CD1c-positive myeloid dendritic cell (primary cell): ENCODE results near the gene CPPED1.

Source experiments
- DNase-seq: peaks from one replicate; pipeline ENCODE4 v3.0.0-alpha.2; 2016; ENCODE audit errors: extremely low spot score

The CPPED1 gene

GRCh38 chr16:12737563-12737962 is 66.1 kb downstream of the CPPED1 start:
- DNase-seq: no peak

GRCh38 chr16:12735805-12736204 is 67.9 kb downstream of the CPPED1 start:
- no peak for DNase-seq

- no peak for DNase-seq
These were observed 71.1 kb downstream of the CPPED1 start for GRCh38 chr16:12732600-12732999.

- DNase-seq: no peak
These were observed 74.2 kb downstream of the CPPED1 start for GRCh38 chr16:12729448-12729847.

DNA sequence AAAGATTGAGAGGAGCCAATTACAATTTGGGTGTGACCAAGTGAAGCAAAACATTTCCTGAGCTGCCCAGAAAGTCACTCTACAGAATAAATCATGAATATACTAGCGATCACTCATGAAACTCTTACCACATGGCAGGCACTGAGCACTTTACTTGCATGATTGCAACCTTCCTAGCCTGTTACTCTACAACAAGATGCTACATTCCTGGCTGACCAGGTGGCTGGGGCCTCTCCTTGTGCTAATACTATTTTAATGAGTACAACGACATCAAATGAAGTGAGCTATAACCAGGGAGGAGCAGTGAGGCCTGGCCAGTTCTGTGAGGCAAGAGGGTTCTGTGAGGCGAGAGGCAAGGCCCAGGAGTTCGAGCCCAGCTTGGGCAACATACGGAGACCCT is 75.2 kb downstream of the CPPED1 start:
- no peak for DNase-seq

DNA sequence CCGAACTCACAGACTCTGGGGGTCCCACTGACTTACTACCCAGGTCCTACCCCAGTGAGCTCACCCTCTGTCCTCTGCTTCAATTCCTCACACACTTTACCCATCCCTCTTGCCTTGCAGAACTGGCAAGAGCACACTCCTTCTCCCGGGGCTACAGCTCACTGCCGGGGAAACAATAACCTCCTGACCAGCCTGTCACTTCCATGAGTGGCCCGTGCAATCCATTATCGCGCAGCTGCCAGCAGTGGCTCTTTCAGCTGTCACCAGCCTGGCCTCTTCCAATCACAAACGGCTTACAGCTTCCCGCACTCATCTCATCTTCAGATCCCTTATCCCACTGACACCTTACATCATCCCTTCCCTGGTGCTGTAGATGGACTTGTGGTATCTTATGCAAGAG is 79.5 kb downstream of the CPPED1 start:
- no peak for DNase-seq

DNA sequence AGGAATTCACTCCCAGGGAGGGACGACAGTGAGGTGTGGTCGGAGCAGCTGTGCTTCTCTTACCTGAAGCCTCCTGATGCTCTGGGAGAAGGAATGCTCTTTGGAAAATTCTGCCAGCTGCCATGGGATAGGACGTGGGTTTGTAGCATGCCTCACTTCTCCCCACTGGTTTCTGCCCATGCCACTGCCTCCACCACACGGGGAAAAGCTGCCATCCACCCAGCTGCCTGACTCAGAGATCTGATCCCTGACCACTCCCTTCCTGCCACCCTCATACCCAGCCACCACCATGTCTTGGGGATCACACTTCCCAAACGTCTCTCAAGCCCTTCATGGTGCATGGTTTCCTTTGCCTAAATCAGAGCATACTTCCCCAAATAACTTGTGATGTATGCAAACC is 80.0 kb downstream of the CPPED1 start:
- DNase-seq: peak; percentile 1

- DNase-seq: no peak
These were observed 81.8 kb downstream of the CPPED1 start for GRCh38 chr16:12721841-12722421.

- DNase-seq: no peak
These were observed 83.7 kb downstream of the CPPED1 start for GRCh38 chr16:12719972-12720371.

DNA sequence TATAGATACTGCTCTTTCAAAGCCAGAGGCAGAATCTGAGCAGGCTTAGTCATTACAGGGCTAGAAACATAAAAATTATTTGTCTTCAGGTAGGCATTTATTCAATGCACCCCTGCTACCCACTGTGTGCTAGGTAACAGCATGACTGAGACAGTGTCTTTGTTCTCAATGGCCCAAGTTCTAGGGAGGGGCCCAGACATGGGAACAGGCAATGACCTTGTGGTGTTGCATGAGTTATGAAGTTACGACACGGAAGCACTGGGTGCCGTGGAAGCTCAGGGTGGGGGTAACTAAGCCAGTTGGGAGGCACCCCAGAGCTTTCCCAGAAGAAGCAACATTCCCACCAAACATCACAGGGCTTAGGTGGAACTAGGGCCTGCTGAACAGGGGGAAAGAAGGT is 87.0 kb downstream of the CPPED1 start:
- no peak for DNase-seq

- DNase-seq: no peak
These were observed 93.9 kb downstream of the CPPED1 start for GRCh38 chr16:12709807-12710206.

DNA sequence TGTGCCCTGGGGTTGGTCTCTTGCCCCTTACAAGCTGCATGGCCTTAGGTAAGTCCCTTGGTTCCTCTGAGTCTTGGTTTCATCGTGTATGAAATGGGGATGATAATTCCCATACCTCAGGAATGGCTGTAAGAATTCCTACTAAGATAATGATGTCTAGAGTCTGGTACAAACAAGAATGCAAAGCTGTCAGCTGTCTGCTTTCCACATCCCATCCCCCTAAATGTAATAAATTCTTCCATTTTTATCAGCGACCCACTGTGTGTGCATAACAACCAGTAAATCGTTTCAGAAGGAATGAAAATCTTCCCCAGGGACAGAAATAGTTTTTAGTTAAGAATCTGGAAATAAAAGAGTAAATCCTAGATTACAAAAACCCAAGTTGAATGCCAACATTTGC is 95.4 kb downstream of the CPPED1 start:
- no peak for DNase-seq

- no peak for DNase-seq
These were observed 97.1 kb downstream of the CPPED1 start for GRCh38 chr16:12706628-12707027.

- no peak for DNase-seq
These were observed 99.1 kb downstream of the CPPED1 start for GRCh38 chr16:12704492-12705111.

DNA sequence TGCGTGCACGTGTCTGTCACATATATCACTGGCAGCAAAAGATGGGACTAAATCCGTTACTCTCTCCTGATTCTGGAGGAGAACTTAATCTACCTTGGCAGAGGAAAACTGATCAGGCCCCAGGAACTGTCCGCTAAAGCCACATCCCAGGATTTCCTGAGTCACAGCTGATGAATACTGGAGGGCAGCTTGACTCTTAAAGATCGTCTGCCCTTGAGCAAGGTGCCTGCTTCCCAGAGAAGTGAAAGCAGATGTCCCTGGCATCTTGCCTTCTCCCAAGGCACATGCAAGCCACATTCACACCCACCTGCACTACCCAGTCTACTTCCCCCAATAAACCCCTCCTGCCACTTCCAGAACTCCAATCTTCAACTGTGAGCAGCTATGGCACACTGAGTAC is 99.8 kb downstream of the CPPED1 start:
- DNase-seq: no peak

DNA sequence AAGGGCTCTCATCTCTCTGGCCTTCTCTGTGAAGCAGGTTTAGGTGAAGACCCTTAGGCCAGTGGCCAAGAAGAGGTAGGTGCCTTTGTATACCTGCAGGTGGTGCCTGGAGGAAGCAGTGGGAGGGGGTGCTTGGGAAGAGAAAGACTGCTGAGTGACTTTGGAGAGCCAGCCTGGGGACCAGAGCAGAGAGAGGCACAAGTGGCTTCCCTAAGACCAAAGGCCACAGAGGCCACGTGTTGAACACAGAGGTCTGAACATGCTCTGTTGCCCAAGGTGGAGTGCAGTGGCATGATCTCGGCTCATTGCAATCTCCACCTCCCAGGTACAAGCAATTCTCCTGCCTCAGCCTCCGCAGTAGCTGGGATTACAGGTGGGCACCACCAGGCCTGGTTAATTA is 103.5 kb downstream of the CPPED1 start:
- no peak for DNase-seq

DNA sequence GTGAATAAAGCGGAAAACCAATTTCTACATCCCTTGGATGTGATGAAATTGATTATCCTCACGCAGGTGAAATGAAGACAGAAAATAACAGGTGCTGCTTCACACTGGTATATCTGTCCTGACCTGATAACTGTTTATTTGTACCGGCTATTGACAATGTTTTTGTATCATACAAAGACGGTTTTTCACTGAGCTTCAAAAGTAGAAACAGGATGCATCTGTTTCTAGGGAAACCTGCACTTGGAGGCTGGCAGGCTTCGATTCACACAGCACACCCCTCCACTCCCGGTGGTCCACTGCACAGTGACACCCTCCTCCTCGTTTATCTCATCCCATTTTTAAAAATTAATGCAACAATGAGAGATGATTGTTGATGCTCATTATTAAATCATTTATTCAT is 104.5 kb downstream of the CPPED1 start:
- DNase-seq: no peak

DNA sequence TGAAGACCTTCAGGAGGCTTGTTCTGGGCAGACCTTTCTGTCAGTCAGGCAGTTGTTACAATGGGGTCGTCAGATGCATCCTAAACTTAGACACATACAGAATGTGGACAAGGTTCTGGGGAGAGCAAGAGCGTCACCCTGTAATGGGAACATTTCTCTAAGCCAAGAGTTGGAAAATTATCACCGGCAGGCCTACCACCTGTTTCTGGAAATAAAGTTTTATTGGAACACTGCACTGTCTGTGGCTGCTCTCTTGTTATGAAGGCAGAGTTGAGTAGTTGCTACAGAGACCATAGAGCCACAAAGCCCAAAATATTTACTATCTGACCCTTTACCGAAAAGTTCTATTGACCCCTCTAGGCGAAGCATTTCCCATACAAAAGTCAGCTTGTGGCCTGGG is 106.2 kb downstream of the CPPED1 start:
- DNase-seq: no peak

DNA sequence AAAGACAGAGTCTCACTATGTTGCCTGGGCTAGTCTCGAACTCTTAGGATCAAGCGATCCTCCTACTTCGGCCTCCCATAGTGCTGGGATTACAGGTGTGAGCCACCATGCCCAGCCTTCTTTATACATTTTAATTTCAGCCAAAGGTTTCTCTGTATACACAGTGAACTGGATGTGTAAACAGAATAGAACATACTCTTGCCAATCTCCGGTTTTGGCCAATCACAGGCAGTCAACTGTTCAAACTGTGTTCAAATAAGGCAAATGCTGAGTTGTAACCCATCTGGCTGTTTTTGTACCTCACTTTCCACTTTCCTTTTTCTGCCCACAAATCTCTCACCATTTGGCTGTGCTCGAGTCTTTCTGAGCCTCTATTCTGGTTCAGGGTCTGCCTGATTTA is 108.2 kb downstream of the CPPED1 start:
- DNase-seq: no peak

GRCh38 chr16:12690024-12690423 is 113.7 kb downstream of the CPPED1 start:
- no peak for DNase-seq

GRCh38 chr16:12688951-12689850 is 114.5 kb downstream of the CPPED1 start:
- no peak for DNase-seq

- DNase-seq: peak; percentile 44
These were observed 117.9 kb downstream of the CPPED1 start for GRCh38 chr16:12685806-12686205.
